Fibroblast of pulmonary artery (primary cell): ENCODE measurements around the gene CSRNP3.

Source experiments
- DNase-seq: peaks from one replicate; pipeline ENCODE4 v3.0.0-alpha.2; 2010; ENCODE audit warnings: low read depth
- H3K4me3 ChIP-seq: replicated peaks from 2 replicates; pipeline ENCODE4 v1.5.1; 2011; ENCODE audit warnings: low read depth, mild to moderate bottlenecking, control low read depth, low read length, moderate library complexity
- TF ChIP-seq, protein P1 (sequence below): IDR thresholded peaks from 2 replicates; pipeline ENCODE4 v1.5.1; 2011; ENCODE audit warnings: mild to moderate bottlenecking, control low read depth, low read length, inconsistent platforms; ENCODE audit errors: missing control alignments

CSRNP3 gene

DNA sequence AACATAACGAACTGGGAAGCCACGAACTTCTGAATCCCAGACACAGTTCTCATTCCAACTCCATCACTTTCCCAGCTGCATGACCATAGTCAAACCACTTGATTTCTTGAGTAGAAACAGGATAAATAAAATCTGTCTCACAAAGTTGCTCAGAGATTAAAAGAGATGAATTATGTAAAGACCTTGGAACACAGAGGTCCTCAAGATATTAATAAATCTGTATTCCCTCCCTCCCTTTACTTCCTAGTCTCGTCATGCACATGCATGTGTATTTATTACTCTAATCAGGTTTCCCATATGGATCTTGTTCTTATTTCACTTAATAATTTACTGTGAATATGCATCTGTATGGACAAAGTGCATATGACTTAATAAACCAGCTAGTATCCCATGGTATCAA is 21.1 kb upstream of the CSRNP3 start:
- TF ChIP-seq, protein P1, sequence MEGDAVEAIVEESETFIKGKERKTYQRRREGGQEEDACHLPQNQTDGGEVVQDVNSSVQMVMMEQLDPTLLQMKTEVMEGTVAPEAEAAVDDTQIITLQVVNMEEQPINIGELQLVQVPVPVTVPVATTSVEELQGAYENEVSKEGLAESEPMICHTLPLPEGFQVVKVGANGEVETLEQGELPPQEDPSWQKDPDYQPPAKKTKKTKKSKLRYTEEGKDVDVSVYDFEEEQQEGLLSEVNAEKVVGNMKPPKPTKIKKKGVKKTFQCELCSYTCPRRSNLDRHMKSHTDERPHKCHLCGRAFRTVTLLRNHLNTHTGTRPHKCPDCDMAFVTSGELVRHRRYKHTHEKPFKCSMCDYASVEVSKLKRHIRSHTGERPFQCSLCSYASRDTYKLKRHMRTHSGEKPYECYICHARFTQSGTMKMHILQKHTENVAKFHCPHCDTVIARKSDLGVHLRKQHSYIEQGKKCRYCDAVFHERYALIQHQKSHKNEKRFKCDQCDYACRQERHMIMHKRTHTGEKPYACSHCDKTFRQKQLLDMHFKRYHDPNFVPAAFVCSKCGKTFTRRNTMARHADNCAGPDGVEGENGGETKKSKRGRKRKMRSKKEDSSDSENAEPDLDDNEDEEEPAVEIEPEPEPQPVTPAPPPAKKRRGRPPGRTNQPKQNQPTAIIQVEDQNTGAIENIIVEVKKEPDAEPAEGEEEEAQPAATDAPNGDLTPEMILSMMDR: no peak
- no peak for DNase-seq
- H3K4me3 ChIP-seq: no peak overlapping the region

DNA sequence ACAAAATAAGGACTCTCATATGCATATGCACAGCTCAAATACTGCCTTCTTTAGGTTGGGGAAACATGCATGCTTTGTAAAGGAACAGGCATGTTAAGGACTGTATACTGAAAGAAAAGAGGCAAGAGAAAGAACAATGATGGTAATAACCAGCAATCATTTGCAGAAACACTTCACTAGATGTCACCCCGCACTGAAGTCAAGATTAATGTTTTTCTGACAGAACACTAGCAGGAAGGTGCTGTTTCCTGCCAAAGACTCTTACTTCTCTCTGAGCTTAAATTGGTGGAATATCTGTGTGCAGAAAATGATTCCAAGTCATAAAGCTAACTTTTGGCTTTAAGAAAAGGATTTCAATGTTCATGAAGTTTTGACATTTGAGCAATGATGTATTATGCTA is 19.3 kb upstream of the CSRNP3 start:
- no peak overlapping the region for H3K4me3 ChIP-seq
- peak; percentile 31 for DNase-seq
- TF ChIP-seq, protein P1: peak; percentile 11

DNA sequence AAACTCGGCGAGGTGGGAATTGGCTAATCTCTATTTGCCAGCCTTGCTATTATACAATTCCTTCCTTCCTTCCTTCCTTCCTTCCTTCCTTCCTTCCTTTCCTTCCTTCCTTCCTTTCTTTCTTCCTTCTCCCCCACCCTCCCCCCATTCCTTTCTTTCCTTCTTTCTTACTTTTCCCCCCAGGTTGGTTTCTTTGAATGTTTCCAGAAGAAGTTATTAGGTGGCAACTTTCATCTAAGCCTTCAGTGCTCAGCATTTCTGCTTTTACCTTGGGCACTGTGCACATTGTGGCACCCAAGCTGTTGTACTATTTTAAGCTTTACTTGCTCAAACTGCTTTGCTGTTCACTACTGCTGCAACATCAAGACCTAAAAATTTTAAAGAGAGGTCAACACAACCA is 17.2 kb upstream of the CSRNP3 start:
- DNase-seq: no peak
- H3K4me3 ChIP-seq: no peak overlapping the region
- TF ChIP-seq, protein P1: no peak

DNA sequence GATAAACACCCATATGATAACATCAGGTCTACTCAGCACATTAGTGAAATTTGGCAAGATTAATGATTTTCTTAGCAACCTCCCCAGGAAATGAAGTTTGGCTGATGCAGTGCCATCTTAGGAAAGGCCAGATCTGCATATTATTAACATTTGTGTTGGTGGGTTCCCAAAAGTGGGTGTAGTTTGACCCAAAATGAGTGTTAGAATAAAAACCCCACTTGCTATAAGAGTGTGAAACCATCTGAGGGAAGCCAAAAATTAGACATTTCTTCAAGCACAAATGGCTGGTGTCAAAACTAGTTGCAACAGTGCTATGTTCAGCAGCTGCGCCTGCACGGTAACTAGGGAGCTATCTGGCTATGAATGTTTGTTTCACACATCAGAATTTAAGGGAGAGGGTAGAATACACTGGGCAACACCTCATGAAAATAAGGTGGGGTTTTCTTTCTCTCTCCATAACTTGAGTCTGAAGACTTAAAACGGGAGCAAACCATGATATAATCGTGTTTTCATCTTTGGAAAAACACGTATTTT is 15.9 kb upstream of the CSRNP3 start:
- H3K4me3 ChIP-seq: no peak overlapping the region
- DNase-seq: no peak
- TF ChIP-seq, protein P1: no peak

DNA sequence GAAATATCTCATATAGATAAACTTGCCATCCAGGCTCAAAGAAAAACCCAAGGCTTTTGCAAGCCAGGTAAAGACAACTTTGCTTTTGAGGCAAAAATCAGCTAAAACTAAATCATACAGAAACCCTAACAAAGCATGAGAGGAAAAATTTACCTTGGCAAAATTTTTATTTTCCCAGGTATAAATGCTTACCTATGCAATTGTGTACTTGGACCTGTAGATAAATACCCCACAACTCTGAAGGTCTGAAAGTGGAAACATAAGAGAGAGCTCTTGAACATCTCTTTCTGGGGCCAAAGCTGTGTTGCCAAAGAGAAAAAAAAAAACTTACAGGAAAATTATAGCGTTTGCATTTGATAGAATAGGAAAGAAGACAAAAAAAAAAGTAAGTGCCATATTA is 14.6 kb upstream of the CSRNP3 start:
- DNase-seq: no peak
- H3K4me3 ChIP-seq: no peak overlapping the region
- TF ChIP-seq, protein P1: no peak

DNA sequence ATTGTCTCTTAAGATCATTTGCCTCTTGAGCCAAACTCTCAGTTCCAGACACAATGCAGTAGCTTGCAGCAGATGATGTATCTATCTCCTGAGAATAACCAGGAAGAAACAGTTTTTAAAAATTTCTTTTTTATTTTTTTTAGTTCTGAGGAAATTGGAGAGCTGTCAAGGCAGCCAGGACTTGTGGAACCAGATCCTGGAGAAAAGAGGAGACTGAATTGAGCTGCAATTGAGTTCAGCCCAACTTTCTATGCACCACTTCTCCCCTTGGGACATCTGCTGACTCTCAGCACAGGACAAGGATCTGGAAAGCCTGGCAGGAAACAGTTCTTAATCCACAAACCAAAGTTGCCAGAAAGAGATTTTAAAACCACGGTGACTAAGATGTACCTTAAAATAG is 13.5 kb upstream of the CSRNP3 start:
- TF ChIP-seq, protein P1: no peak
- H3K4me3 ChIP-seq: no peak overlapping the region
- no peak for DNase-seq

DNA sequence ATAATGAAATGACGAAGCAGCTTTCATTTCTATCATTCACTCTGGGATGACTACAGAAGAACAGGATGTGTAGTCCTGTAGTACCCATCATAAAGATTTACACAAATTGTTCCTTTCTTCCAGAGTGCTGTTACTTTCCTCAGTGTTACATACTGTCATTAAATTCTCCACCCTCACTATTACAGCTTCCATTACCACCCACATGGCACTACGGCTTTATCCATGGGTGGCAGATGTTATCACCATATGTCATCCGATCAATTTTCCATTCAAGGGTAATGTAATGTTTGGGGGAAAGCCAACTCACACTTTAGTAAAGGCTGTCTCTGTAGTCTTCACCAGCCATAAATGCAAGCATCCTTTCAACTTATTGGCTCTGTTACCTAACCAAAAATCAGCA is 7.1 kb upstream of the CSRNP3 start:
- TF ChIP-seq, protein P1: no peak
- DNase-seq: no peak
- no peak overlapping the region for H3K4me3 ChIP-seq
